Forelimb muscle (tissue), 1 donor: ENCODE measurements around the gene VAT1L. TPM values are rescaled to one million over a fixed set of nuclear protein-coding genes. Genes with fewer than 3 reads are reported as not detected.
A peak's percentile ranks its signal among the peaks of the same experiment; 100 is the strongest.
"Not testable (repeated sequence)": the region's sequence is repeated elsewhere in the genome, so short reads cannot be mapped to it uniquely, and the experiment has no call there.

Experiments
- DNase-seq: peaks from one replicate; pipeline ENCODE4 v3.0.0-alpha.2; 2013; ENCODE audit warnings: low read depth
- polyA plus RNA-seq: library from polyadenylated mRNA; unstranded; fragments of 120-200 nt; gene quantifications from one replicate; pipeline ENCODE4 v1.2.1, GENCODE V29; 2013; ENCODE audit not compliant: insufficient read length

Gene VAT1L
- polyA plus RNA-seq, 1 donor, result 6.7 TPM

DNA sequence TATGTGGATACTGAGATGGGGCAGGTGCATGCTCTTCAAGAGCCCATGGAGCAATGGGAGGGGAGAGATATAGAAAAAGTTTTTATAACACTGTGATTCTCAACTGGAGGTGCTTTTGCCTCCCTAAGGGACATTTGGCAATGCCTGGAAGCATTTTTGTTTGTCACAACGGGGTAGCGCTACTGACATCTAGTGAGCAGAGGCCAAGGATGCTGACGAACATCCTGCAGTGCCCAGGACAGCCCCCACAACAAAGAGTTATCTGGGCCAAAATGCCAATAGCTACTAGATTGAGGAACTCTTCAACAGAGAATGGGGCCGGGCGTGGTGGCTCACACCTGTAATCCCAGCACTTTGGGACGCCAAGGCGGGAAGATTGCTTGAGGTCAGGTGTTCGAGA lies 166.8 kb downstream of the VAT1L start:
- no peak for DNase-seq

GRCh38 chr16:77956231-77956630 lies 167.9 kb downstream of the VAT1L start:
- no peak for DNase-seq

DNA sequence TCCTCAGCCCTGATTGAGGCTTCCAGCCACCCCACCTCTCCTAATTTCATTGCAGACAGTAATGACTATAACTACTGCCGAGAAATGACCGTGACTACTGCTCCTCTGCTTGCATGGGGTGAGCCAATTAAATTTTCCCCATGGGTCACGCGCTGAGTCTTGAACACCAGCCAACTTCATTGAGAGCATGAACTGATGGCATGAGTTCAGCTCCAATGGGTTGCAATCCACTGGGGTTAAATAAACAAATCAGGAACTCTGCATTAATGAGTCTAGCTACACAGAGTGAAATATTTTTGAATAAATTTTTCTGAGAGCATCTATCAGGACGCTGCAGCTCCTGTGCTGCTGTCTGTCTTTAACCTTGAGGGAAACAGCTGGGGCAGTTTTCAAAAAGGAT lies 172.4 kb downstream of the VAT1L start:
- no peak for DNase-seq

GRCh38 chr16:77961814-77962213 lies 173.4 kb downstream of the VAT1L start:
- DNase-seq, result no peak

DNA sequence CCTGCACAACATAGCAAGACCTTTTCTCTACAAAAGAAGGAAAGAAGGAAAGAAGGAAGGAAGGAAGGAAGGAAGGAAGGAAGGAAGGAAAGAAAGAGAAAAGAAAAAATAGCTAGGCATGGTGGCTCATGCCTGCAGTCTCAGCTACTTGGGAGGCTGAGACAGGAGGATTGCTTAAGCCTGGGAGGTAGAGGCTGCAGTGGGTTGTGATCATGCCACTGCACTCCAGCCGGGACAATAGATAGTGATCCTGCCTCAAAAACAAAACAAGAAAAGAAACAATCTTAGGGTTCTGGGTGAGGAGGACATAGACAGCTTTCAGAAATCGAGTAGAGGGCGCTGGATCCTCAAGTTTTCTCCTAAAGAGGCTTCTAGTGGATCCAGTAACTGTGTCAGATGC lies 174.3 kb downstream of the VAT1L start:
- no peak for DNase-seq

DNA sequence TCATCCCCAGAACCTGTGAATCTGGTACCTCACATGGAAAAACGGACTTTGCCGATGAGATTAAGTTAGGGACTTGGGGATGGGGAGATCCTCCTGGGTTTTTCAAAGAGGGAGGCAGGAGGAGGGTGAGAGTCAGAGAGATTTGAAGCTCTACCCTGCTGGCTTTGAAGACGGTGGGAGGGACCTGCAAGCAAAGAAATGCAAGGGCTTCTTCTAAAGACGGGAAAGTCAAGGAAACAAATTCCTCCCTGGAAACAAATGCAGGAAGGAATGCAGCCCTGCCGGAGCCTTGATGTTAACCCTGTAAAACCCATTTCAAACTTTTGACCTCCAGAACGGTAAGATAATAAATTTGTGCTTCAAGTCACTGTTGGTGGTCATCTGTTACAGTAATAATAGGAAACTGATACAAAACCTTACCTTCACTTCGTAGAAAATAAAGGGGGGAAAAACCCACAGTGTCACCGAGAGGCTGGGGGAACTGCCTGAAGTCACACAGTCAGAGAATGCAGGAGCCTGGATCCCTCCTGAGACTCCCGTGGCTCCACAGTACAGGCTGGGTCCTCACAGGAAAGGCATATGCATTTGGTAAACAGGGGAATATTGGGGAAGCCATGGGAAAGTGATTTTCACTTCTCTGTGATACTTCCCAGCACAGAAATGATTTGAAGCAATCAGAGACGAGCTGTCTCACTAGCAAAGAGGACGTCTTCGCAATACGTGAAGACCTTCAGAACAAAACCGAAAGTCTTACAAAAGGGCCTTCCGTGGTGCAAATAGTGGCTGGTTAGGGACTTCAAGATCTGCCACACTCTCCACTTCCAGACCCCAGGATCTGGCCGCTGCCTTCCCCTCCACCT lies 175.1 kb downstream of the VAT1L start:
- DNase-seq, result no peak

DNA sequence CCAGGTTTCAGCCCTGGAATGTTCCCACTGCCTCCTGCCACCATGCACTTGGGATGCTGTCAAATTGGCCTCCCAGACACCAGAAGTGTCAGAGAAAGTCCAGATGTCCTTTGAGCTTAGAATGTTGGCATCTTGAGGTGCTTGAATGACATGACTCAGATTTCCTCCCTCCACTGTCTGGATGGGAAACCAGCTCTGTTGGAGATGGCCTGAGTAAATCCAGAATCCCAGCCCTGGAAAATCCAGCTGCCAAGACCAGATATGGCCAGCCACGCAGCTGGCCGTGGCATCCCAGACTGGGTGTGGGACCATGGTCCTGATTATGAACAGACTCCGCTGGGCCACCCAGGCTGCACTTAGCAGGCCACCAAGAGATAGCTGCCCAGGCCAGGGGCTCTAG lies 177.0 kb downstream of the VAT1L start:
- DNase-seq, result no peak

DNA sequence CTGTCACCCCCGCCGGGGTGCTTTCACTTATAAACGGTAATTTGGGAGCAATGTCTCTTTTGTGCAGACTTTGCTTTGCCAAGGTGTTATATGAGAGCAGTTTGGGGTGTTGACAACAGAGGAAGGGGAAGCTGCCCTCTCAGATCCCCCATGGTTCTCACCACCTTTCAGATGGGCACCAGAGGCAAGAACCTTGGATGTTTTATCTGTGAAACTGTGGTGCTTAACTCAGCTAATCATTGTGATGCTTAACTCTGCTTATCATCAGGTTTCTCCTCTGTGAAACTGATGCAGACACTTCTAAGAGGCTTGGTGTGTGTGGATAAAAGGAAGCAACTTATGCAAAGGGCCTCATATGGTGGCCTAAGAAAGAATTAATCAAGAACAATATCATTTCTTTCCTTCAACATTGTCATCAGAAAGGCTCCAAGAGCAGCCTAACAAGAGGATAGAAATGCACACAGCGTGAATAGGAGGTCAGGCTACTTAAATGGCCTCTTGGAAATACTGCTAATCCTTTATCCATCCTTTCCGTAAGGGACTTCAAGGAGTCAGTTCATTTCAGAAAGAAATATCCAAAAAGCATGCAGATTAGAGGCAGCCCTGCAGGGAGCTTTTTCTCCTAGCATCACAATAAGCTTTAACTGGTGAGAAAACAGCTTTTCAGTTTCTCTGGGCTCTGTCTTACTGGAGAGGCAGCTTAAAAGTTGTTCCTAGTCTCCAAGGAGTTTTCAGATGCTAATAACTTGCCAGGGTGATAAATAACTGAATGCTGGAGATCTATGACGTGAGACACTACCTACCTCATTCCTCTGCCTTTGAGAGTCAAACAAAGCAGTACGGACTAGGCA lies 178.9 kb downstream of the VAT1L start:
- DNase-seq, result no peak

- DNase-seq, result no peak
Observed at GRCh38 chr16:77969861-77970260, 181.5 kb downstream of the VAT1L start.

- no peak for DNase-seq
Observed at GRCh38 chr16:77970371-77970770, 182.0 kb downstream of the VAT1L start.

DNA sequence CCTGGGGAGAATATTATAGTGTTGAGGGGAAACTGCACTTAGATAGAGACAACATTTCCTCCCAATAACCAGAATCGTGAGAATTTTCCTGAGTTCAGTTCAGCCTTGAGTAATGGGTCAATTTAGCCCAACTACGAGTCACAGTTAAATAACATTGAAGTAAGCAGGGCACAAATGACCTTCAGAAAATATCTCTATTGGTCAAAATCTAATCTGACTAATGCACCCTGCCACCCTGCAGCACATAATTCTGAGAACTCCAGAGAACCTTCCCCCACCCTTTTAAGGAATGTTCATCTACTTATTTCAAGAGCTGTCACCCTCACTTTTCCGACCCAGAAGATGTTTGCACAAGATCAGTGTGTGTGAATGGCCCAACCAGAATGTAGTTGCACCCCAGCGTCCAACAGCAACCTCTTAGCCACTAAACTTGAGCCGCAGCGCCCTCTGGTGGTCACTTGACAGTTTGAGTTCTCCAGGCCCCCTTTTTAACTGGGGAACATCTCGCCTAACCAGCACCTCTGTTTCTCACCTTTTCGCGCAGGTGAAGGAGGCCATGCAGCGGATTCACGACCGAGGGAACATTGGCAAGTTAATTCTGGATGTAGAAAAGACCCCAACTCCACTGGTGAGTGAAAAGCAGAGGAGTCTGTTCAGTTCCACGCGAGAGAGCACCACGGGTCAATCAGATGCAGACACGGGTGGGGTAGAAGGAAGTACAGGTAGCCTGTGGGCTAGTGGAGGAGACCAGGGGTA lies 183.1 kb downstream of the VAT1L start:
- no peak for DNase-seq

DNA sequence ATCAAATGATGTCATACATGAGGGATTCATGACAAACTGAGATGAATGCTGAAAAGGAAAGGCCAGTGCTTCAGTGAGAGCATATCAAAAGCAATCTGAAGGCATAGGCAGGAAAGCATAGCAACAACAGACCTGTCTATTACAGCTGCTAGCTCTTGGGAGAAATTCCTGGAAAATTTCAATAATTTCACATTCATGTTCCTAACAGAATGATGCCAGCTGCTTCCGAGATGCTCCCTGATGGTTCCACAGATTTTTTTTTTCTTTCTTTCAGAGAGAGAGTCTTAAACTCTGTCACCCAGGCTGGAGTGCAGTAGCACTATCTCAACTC lies 183.7 kb downstream of the VAT1L start:
- no peak for DNase-seq

DNA sequence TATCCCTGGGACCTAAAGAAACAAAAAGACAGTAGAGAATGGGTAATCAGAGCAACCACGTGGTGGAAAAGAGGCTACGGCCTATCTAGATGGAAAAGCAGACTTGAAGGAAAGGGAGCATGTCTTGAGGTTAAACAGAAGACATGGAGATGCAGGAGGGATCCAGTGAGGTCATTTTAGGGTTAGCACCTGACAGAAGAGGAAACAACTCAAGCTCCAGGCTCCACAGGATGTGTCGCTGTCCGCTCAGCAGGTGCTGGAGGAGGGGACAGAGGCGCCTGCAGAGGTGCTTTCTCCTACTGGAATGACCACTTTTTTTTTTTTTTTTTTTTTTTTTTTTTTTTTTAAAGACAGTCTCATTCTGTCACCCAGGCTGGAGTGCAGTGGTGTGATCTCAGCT lies 186.5 kb downstream of the VAT1L start:
- no peak for DNase-seq

- no peak for DNase-seq
Observed at GRCh38 chr16:77975942-77976341, 187.6 kb downstream of the VAT1L start.

GRCh38 chr16:77977339-77977738 lies 189.0 kb downstream of the VAT1L start:
- no peak for DNase-seq

- no peak for DNase-seq
Observed at GRCh38 chr16:77985111-77985510, 196.7 kb downstream of the VAT1L start.

DNA sequence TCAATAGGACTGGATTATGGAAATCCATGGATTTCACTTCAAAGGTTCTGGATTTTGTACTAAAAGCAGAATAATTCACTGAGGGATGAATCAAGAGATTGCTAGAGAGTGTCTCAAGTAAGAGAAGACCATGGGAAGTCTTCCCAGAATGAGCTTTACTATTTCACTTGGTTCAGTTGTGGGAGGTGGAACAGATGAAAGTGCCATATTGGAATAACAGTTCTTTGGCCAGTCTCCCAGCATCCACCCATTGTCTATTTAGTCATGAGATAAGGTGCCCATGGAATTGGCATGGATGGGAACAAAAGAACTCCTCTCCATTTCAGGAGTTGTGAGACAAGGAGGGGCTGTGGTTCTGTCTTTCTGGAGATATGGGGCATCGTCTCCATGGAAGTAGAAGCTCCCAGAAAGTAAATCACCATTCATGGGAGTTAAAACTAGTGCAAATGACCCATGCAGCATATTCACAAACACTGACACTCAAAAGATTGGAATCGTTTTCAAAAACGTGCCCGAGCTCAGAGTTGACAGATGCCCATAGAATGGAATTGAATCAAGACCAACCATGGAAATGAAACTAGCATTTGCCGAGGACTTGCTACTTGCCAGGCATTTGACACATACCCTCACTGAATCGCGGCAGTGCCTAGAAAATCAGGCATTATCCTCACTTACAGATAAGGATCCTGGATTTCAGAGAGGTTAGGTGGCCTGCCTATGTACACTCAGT lies 197.8 kb downstream of the VAT1L start:
- no peak for DNase-seq

- DNase-seq, result peak; percentile 67
Observed at GRCh38 chr16:77987810-77988209, 199.4 kb downstream of the VAT1L start.

- DNase-seq, result no peak
Observed at GRCh38 chr16:77989846-77990245, 201.5 kb downstream of the VAT1L start.

- DNase-seq, result no peak
Observed at GRCh38 chr16:77991701-77992100, 203.3 kb downstream of the VAT1L start.

GRCh38 chr16:77992381-77992780 lies 204.0 kb downstream of the VAT1L start:
- DNase-seq, result not testable (repeated sequence)
